Testis (tissue), 2 donors: ENCODE measurements around the gene RBBP8NL.

ENCODE experiments used
- POLR2A ChIP-seq: fragments of 450-650 bp; IDR thresholded peaks from one replicate; pipeline ENCODE4 v1.6.1; 2017; ENCODE audit warnings: antibody characterized with exemption, mild to moderate bottlenecking, moderate library complexity
- TF ChIP-seq, protein P1 (sequence below), 3 experiments: fragments of 450-650 bp in 2 of 3; fragments of 200-600 bp in 1 of 3; sonication (generic) in 1 of 3; IDR thresholded peaks; one replicate each; pipeline ENCODE4 v1.5.1; 2016 to 2019; ENCODE audit warnings: antibody characterized with exemption in 3 of 3, mild to moderate bottlenecking in 2 of 3, moderate library complexity in 1 of 3

GRCh38 chr20:62475772-62476055 lies 48.4 kb upstream of the RBBP8NL start, which contains the start of gene GATA5:
- TF ChIP-seq, protein P1, sequence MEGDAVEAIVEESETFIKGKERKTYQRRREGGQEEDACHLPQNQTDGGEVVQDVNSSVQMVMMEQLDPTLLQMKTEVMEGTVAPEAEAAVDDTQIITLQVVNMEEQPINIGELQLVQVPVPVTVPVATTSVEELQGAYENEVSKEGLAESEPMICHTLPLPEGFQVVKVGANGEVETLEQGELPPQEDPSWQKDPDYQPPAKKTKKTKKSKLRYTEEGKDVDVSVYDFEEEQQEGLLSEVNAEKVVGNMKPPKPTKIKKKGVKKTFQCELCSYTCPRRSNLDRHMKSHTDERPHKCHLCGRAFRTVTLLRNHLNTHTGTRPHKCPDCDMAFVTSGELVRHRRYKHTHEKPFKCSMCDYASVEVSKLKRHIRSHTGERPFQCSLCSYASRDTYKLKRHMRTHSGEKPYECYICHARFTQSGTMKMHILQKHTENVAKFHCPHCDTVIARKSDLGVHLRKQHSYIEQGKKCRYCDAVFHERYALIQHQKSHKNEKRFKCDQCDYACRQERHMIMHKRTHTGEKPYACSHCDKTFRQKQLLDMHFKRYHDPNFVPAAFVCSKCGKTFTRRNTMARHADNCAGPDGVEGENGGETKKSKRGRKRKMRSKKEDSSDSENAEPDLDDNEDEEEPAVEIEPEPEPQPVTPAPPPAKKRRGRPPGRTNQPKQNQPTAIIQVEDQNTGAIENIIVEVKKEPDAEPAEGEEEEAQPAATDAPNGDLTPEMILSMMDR (IDR thresholded peaks at IDR 0.05) = no peak
- TF ChIP-seq POLR2A = no peak
